ENCODE data around the gene APH1A.

The APH1A gene

DNA sequence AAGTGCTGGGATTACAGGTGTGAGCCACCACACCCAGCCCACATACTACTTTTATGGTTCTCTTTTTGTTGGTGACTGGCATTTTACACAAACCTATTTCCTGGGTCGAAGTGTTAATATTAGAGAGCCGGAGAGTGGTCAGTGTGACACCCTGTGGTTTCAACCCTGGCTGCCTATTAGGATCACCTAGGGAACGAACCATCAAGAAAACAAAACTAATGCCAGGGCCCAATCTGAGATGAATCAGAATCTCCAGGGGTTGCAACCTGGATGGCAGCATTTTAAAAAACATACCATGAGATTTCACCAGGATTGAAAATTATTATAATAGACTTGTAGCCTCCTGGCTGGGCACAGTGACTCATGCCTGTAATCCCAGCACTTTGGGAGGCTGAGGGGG lies 30.9 kb upstream of the APH1A start:
- TF ChIP-seq POLR2AphosphoS5 (IDR thresholded peaks at IDR 0.05; ENCODE audit: low read depth, low read length): no peak
- no peak for TF ChIP-seq SIN3A (IDR thresholded peaks at IDR 0.05; ENCODE audit: borderline replicate concordance, insufficient read depth, low read length)
- TF ChIP-seq, protein P1, sequence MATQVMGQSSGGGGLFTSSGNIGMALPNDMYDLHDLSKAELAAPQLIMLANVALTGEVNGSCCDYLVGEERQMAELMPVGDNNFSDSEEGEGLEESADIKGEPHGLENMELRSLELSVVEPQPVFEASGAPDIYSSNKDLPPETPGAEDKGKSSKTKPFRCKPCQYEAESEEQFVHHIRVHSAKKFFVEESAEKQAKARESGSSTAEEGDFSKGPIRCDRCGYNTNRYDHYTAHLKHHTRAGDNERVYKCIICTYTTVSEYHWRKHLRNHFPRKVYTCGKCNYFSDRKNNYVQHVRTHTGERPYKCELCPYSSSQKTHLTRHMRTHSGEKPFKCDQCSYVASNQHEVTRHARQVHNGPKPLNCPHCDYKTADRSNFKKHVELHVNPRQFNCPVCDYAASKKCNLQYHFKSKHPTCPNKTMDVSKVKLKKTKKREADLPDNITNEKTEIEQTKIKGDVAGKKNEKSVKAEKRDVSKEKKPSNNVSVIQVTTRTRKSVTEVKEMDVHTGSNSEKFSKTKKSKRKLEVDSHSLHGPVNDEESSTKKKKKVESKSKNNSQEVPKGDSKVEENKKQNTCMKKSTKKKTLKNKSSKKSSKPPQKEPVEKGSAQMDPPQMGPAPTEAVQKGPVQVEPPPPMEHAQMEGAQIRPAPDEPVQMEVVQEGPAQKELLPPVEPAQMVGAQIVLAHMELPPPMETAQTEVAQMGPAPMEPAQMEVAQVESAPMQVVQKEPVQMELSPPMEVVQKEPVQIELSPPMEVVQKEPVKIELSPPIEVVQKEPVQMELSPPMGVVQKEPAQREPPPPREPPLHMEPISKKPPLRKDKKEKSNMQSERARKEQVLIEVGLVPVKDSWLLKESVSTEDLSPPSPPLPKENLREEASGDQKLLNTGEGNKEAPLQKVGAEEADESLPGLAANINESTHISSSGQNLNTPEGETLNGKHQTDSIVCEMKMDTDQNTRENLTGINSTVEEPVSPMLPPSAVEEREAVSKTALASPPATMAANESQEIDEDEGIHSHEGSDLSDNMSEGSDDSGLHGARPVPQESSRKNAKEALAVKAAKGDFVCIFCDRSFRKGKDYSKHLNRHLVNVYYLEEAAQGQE (IDR thresholded peaks at IDR 0.05; ENCODE audit: insufficient read depth in 1 of 2, low read depth in 2 of 2, low read length in 2 of 2): no peak
- no peak for TF ChIP-seq TAF1 (IDR thresholded peaks at IDR 0.05; ENCODE audit: borderline replicate concordance, insufficient read depth, low read length)
- TF ChIP-seq FOXP2 (optimal IDR thresholded peaks at IDR 0.05; ENCODE audit: borderline replicate concordance, extremely low read depth, extremely low read length, insufficient read depth): no peak

DNA sequence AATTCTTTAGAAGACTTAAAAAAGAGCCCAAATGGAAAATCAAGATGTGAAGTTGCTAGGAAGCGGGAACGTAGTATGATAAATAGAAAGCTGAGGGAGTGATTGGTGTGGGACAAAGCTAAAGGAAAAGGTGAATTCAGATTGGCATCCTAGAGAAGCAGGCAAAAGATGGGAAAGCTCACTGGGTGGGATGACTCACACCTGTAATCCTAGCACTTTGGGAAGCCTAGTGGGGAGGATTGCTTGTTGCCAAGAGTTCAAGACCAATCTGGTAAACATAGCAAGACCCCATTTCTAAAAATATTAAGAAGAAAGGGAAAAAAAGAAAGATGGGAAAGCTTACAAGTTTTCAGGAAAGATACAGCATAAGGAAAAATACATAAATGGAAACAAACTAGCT lies 26.7 kb upstream of the APH1A start:
- TF ChIP-seq, protein P1 (IDR thresholded peaks at IDR 0.05; ENCODE audit: insufficient read depth in 1 of 2, low read depth in 2 of 2, low read length in 2 of 2): no peak
- no peak for TF ChIP-seq SIN3A (IDR thresholded peaks at IDR 0.05; ENCODE audit: borderline replicate concordance, insufficient read depth, low read length)

- peak; percentile 99 for TF ChIP-seq POLR2AphosphoS5 (IDR thresholded peaks at IDR 0.05; ENCODE audit: low read depth, low read length)
- TF ChIP-seq, protein P1 (IDR thresholded peaks at IDR 0.05; ENCODE audit: insufficient read depth in 1 of 2, low read depth in 2 of 2, low read length in 2 of 2): peak; percentile 39 to 55; a peak in 2 of 4 replicates
- peak; percentile 89 for TF ChIP-seq TAF1 (IDR thresholded peaks at IDR 0.05; ENCODE audit: borderline replicate concordance, insufficient read depth, low read length)
- peak; percentile 88 for TF ChIP-seq FOXP2 (optimal IDR thresholded peaks at IDR 0.05; ENCODE audit: borderline replicate concordance, extremely low read depth, extremely low read length, insufficient read depth)
- TF ChIP-seq SIN3A (IDR thresholded peaks at IDR 0.05; ENCODE audit: borderline replicate concordance, insufficient read depth, low read length): peak; percentile 94; the same call in 1 of the 2 replicates
These were observed 24.8 kb upstream of the APH1A start, which contains the start of gene MRPS21 for GRCh38 chr1:150293433-150294253. TSS of gene MRPS21 (plus strand) at chr1:150293861. CDS start at chr1:150294367, 506 bp downstream.

- TF ChIP-seq TAF1 (IDR thresholded peaks at IDR 0.05; ENCODE audit: borderline replicate concordance, insufficient read depth, low read length): no peak
- TF ChIP-seq SIN3A (IDR thresholded peaks at IDR 0.05; ENCODE audit: borderline replicate concordance, insufficient read depth, low read length): no peak
- no peak for TF ChIP-seq FOXP2 (optimal IDR thresholded peaks at IDR 0.05; ENCODE audit: borderline replicate concordance, extremely low read depth, extremely low read length, insufficient read depth)
These were observed 20.0 kb upstream of the APH1A start for GRCh38 chr1:150288822-150289221.

- TF ChIP-seq TAF1 (IDR thresholded peaks at IDR 0.05; ENCODE audit: borderline replicate concordance, insufficient read depth, low read length): no peak
- no peak for TF ChIP-seq FOXP2 (optimal IDR thresholded peaks at IDR 0.05; ENCODE audit: borderline replicate concordance, extremely low read depth, extremely low read length, insufficient read depth)
These were observed 19.6 kb upstream of the APH1A start for GRCh38 chr1:150288382-150288781.

- TF ChIP-seq TAF1 (IDR thresholded peaks at IDR 0.05; ENCODE audit: borderline replicate concordance, insufficient read depth, low read length) (no peak), SIN3A (IDR thresholded peaks at IDR 0.05; ENCODE audit: borderline replicate concordance, insufficient read depth, low read length) (no peak), POLR2AphosphoS5 (IDR thresholded peaks at IDR 0.05; ENCODE audit: low read depth, low read length) (no peak), FOXP2 (optimal IDR thresholded peaks at IDR 0.05; ENCODE audit: borderline replicate concordance, extremely low read depth, extremely low read length, insufficient read depth) (no peak)
- TF ChIP-seq, protein P1 (IDR thresholded peaks at IDR 0.05; ENCODE audit: insufficient read depth in 1 of 2, low read depth in 2 of 2, low read length in 2 of 2): no peak
These were observed 14.4 kb upstream of the APH1A start for GRCh38 chr1:150283260-150283659.
